NCI-H526 treated with DMSO at 0.1 percent for 48 hours (cell line): ENCODE data around the gene HDAC11.
"Not testable (repeated sequence)": the region's sequence is repeated elsewhere in the genome, so short reads cannot be mapped to it uniquely, and the experiment has no call there.

Experiments used
- DNase-seq: peaks from one replicate; lab custom pipeline; 2025; lab: John Stamatoyannopoulos, UW

The HDAC11 gene, protein sequence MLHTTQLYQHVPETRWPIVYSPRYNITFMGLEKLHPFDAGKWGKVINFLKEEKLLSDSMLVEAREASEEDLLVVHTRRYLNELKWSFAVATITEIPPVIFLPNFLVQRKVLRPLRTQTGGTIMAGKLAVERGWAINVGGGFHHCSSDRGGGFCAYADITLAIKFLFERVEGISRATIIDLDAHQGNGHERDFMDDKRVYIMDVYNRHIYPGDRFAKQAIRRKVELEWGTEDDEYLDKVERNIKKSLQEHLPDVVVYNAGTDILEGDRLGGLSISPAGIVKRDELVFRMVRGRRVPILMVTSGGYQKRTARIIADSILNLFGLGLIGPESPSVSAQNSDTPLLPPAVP

DNA sequence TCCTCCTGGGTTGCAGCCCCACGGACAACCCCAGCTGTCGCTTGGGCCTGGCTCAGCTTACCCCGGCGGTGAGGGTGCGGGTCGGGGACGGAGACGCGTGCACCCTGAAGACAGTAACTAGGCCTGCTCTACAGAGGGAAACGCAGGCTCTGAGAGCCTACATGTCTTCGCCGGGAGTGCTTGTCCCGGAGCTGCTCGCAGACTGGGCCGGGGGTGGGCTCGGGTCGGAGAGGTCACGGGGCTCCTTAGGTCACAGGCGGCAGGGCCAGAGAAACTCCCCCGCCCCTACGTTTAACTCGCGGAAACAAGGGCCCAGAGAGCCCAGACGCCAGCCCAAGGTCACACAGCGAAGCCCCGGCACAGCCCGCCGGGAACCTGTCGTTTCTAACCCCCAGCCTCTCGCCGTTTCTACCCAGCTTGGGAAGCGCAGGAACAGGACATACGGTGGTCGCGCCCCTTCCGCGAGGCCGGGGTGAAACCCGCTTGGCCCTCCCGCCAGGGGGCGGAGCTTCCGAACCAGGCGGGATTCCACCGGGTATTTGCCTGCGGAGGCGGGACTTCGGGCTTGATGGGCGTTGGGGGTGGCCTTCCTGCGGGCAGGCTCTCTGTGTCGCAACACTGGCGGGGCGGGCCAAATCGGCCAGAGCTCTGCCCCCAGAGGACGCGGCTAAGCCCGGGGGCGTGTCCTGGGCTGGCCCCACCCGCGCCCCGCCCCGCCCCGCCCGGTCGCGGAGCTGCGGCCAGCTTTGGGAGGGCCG, at the start of gene HDAC11:
TSS of gene HDAC11 (plus strand) at position 725 of the 758 bp plus-strand sequence. CDS start 42 bp downstream, outside the sequence.
- DNase-seq, result peak; percentile 88

DNA sequence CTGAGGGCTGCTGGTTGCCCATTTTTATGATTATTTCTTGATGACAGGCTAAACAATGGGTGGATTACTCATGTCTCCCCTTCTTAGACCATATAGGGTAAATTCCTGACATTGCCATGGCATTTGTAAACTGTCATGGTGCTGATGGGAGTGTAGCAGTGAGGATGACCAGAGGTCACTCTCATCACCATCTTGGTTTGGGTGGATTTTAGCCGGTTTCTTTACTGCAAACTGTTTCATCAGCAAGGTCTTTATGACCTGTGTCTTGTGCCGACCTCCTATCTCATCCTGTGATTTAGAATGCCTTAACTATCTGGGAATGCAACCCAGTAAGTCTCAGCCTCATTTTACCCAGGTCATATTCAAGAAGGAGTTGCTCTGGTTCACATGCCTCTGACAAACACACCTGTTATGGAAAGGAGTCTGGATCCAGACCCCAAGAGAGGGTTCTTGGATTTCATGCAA, 49.7 kb upstream of the HDAC11 start:
- DNase-seq, result not testable (repeated sequence)

DNA sequence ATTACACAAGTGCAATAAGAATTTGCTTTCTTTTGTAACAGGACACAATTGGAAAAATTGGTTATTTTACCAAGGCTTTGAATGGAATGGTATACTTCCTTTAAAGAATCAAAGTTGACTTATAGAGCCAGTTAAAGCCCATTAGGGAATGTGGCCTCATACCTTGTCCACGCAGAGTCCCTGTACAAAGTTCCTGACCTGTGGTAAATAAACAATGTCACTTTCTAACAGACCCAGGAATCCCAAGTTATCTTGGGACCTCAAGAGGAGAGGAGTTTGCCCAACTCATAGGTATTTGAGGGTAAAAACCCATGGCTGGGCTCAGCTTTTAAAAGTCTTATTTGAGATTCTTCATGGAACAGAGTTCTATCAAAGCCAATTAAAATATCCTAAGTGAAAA, 48.0 kb upstream of the HDAC11 start:
- no peak for DNase-seq

DNA sequence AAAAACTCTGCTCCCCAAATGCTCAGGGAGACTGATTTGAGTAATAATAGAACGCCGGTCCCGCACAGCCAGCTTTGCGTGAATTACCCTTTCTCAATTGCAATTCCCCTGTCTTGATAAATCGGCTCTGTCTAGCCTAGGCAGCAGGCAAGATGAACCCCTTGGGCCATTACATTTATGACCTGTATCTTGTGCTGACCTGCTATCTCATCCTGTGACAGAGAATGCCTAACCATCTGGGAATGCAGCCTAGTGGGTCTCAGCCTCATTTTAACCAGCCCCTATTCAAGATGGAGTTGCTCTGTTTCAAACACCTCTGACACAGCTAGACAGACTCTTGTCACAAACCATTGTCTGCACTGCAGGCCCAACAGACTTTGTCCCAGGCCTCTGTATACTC, 46.2 kb upstream of the HDAC11 start:
- DNase-seq, result no peak

DNA sequence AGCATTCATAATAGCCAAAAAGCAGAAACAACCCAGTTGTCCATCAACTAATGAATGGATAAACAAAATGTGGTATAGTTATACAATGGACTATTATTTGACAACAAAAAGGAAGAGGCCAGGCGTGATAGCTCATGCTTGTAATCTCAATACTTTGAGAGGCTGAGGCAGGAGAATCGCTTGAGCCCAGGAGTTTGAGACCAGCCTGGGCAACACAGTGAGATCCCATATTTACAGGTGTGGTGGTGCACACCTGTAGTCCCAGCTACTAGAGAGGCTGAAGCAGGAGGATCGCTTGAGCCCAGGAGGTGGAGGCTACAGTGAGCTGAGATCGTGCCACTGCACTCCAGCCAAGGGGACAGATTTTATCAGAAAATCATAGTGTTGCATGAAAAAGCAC, 43.9 kb upstream of the HDAC11 start:
- not testable (repeated sequence) for DNase-seq

DNA sequence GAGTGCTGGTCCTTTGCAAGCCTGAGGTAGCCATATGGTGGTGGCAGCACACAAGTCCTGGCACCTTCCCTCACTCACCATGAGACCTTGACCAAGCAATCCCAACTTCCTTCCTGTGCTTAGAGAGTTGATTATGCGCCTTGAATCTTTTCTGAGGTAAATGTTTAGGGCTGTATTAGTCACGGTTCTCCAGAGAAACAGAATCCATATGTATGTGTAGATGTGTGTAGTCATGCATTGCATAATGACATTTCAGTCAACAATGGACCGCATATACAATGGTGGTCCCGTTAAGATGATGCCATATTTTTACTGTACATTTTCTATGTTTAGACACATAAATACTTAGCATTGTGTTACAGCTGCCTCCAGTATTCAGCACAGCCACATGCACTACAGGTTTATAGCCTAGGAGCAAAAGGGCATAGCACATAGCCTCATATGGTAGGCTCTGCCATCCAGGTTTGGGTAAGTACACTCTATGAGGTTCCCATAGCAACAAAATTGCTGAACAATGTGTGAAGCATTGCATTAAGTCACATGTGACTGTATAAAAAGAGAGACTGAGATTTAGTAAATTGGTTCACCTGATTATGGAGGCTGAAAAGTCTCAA, 39.8 kb upstream of the HDAC11 start:
- DNase-seq, result no peak

DNA sequence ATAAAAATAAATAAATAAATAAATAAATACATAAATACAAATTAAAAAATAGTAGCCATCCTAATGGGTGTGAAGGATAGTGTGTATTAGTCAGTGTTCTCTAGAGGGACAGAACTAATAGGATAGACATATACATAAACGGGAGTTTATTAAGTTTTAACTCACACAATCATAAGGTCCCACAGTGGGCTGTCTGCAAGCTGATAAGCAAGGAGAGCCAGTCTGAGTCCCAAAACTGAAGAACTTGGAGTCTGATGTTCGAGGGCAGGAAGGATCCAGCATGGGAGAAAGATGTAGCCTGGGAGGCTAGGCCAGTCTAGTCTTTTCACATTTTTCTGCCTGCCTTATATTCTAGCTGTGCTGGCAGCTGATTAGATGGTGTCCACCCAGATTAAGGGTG, 37.2 kb upstream of the HDAC11 start:
- DNase-seq, result not testable (repeated sequence)

DNA sequence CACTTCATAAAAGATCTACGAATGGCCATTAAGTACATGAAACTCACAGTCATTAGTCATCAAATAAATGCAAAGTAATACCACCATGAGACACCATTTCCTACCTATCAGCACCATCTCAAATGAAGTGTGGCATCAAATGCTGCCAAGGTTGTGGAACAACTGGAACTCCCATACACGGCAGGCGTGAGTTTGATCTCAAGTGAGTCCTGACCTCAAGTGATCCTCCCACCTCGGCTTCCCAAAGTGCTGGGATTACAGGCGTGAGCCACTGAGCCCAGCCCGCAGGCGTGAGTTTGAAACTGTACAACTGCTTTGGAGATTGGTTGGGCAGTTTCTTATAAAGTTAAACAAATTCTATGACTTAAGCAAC, 28.8 kb upstream of the HDAC11 start:
- no peak for DNase-seq

DNA sequence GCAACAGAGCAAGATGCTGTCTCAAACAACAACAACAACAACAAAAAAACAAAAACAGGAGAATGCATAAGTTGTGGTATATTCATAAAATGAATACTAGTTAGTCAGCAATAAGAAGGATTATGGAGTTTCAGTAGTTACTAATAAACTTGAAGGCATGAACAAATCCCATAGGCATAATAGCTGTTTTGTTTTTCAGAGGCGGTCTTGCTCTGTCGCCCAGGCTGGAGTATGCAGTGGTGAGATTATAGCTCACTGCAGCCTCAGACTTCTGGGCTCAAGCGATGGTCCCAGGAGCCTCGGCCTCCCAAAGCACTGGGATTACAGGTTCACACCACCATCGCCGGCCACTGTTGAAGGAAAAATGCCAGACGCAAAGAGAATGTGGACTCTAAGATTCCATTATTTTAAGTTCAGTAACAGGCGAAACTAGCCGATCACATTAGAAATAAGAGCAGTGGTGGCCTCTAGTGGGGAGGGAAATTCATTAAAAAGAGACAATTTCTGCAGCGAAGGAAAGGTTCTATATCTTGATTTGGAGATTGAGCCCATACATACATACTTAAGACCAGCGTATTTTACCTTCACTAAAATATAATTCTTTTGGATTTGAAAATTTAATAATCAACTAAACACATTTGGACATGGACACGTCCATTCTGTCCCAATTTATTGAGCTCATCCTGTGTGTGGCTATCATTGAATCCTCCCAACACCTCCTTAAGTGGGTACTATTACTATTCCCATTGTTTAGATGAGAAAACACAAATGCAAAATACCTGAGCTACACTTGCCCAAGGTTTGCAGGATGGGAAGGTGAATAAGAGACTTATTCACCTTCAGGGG, 27.4 kb upstream of the HDAC11 start:
- peak; percentile 39 for DNase-seq

DNA sequence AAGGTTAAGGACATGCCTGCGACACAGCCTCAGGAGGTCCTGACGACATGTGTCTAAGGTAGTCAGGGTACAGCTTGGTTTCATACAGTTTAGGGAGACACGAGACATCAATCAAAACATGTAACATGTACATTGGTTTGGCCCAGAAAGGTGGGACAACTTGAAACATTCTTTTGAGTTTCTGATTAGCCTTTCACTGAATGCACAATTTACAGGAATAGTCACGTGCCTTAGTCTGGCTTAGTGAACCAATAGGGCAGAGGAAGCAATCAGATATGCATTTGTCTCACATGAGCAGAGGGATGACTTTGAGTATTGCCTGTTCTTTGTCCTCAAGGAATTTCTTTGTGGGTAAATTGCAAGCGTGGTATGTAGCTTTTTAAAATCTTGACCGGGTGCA, 24.5 kb upstream of the HDAC11 start:
- DNase-seq, result no peak

DNA sequence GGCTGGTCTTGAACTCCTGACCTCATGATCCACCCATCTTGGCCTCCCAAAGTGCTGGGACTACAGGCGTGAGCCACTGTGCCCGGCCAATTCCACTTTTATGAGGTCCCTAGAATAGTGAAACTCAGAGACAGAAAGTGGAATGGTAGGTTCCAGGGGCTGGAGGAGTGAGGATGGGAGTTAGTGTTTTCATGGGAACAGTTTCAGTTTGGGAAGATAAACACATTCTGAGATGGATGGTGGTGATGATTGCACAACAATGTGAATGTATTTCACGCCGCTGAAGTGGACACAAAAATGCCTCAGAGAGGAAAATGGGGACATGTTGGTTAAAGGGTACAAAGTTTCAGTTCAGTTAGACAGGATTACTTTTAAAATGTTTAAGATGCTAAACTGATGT, 22.5 kb upstream of the HDAC11 start:
- DNase-seq, result no peak

DNA sequence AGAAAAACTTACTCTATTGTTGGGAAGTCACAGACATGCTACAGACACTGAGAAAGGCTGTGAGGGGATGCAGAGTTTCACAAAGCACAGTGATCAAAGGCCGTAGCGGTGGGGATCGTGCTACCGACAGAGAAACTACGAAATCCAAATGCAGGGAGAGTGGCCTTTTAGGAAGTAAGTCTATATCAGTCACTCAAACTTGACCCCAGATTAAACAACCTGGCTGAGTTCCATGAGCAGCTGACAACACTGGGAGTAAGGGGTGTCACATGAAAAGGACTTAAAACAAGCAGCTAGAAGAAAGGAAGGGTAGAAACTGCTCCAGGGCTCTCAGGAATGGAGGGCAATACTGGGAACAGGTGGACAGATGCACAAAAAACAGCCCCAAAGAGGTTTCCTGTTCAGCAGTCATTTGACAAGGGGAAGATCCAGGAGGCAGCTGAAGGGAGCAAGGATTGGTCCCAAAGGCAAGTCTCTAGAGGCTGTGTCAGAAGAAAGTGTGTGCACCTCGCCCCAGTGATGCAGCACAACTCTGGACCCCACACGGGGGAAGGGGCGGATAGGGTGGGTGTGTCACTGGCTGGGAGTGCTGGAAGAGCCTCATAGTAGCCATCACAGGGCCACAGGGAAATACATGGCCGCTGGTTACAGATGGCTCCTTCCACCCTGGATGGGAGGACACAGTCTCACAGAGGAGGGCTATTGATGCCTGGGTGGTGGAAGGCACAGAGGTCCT, 20.3 kb upstream of the HDAC11 start:
- DNase-seq, result no peak

DNA sequence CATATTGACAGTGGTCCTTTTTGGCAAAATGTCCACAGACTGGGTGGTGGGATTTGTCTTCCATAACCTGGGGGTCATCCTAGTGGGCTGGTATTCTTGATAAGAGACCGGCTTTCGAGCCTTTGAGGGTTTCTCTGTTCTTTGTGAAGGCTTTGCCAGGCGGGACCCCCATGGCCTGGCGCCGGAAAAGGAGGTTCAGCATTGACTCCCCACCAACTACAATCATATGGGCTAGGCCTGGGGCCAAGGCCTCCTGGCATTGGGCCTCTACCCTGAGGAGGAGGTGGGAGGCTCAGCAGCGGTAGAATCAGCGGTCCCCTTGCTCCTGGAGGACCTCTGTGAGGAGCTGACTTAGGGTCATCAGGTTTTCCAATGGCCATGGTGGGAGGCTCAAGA, 19.8 kb upstream of the HDAC11 start:
- DNase-seq, result no peak

DNA sequence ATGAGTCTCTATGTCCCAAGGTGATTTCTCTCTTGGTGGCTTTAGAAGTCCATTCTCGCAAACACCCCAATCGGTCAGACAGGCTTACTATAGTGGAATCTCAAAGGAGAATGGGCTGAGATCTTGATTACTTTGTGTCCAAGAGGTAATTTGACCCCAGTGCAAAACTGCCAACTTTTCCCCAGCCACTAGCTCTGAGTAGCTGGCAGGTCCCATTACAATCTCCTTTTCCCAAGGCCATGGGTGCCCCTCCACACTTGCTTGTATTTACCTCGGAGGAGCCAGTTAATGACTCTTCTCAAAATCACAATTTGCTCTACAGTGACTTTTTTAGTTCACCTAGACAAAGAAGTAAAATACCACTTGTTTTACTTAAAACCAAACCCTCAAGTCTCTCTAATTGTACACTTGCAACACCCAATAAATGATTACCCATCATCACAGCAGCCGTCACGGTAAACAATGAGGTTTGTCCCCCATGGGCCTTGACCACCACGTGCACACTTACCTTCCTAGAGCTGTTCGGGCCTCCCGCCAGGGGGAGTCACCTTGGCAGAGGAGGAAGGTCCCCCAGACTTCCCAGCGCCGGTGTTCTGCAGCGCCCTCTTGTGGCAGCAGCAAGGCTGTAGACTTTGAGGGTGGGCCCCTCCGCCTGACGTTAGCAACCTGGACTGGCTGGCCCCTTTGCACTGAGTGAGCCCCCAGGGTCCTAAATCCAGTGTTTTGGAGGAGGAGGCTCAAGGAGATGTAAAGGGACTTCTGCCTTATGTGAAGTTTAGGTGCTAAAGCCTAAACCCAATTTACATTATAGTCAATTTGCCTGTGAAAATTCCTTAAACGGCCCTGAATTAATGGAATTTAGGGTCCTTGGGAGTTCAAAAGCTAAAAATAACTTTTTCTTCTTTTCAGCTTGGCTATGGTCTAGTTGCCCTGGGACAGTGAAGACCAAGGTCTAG, 18.7 kb upstream of the HDAC11 start:
- DNase-seq, result peak; percentile 63

DNA sequence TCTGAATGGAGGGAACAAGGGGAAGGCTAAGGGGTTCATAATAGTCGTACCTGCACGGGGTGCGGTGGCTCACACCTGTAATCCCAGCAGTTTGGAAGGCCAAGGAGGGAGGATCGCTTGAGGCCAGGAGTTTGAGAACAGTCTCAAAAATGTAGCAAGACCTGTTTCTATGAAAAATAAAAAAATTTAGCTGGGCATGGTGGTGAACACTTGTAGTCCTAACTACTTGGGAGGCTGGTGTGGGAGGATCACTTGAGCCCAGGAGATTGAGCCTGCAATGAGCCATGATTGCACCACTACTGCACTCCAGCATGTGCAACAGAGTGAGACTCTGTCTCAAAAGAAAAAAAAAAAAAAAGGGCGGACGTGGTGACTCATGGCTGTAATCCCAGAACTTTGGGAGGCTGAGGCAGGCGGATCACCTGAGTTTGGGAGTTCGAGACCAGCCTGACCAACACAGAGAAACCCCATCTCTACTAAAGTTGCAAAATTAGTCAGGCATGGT, 17.9 kb upstream of the HDAC11 start:
- no peak for DNase-seq

DNA sequence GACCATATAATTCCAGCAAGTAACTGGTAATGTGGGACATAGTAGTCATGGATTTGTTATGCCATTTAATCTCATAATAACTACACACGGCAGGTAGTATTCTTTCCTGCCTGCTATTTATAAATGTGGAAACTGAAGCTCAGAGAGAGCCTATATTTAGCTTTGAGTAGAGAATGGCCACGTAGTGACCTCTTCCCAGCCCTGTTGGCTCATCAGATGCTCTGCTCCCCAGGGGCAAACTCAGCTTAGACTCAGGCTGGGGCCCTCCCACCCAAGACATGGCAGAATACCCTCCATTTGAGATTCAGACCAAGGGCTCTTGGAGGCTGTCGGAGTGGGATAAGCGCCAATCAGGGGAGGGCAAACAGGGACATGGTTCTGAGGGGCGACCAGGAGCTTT, 17.3 kb upstream of the HDAC11 start:
- DNase-seq, result no peak

DNA sequence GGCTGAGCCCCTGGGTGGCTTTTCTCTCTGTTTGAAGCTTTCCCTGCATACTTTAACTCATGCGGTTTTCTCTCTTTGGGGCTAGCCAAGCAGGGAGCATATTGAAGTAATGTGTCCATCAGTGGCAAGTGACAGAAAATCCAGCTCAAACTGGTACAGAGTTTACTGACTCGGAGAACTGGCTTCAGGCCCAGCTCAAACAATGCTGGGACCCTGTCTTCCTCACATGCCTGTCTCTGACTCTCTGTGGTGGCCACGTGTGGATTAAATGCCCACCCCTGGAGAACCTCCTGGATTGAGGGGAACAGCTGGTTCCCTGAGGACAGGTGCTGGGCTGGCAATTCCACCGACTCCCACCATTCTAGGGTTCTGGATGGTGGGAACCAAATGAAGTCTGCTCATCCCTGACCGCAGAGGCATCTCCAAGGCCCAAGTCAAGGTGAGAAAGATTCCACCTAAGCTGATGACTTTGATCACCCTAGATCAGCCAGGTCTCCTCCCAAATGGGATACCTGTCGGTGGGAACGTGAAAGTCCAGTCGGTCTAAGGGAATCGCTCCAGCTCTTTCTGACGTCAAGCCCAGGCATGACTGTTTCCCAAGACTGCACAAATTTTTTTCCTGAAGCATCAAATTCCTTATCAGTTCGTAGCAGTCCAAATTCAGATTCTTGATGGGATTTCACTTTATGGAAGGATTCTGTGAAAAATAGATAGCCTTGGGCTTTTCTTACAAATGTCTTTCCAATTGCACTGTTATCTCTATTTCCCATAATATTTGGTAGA, 16.3 kb upstream of the HDAC11 start:
- no peak for DNase-seq

DNA sequence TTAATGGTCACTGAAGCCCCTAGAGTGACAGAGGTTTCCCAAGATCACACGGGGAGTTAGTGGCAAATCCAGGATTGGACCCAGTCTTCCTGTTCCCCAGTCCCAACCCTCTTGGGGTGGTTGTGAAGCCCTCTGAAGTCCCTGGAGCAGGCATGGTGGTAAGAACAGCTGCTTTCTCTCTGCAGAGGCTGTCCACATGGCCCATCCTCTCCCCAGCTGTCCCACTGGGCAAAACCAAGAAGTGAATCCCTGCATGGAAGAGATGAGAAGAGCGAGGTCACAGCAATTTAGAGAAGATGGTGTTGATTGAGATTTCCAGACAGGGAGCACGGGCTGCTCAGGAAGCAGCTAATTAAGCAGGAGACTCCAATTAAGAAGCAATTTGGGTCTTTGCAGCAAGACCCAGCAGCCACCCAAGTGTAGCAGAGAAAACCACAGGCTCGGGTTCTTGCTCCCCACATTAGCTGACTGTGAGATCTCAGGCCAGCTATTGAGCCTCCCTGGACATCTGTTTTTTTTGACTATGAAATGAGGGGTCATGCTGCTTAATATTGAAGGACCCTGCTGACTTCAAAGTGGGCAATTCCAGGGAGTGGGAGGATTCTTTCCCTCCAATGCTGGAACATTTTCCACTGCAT, 14.8 kb upstream of the HDAC11 start:
- DNase-seq, result no peak

DNA sequence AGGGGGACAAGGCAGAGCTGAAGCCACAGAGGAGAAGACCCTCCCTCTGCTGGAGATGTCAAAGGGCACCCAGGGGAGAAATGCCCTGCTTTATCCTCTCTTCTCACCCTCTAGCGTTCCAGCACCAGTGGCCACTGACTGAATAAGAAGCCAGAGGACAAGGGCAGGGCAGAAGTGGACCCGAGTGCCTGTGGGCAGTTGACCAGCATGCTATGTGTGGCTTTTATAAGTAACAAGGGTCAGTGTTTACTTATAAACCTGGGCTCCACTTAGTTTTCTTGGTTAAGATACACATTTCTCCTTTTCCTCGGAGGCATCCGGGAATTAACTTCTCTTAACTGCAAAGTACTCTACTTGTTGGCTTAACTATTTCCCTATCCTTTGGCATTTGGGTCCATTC, 13.3 kb upstream of the HDAC11 start:
- DNase-seq, result no peak
